OCI-LY7 (cell line): ENCODE results near the gene GPX3. TPM values are rescaled to one million over a fixed set of nuclear protein-coding genes. Genes with fewer than 3 reads are reported as not detected.

ENCODE experiments used
- BruUV-seq: library from RNA; stranded (reverse); fragments of 400-500 nt; replicated peaks from 2 replicates; lab custom pipeline; 2021; lab: Mats Ljungman, UMichigan
- CTCF ChIA-PET: fragments of 300-600 bp; sonication (Branson Sonifier 250); formaldehyde crosslinking; loops from one replicate; lab custom pipeline; 2022; ENCODE audit warnings: antibody characterized with exemption; ENCODE audit not compliant: unreplicated experiment; lab: Charles Lee
- POLR2A ChIA-PET: fragments of 300-600 bp; sonication (Branson Sonifier 250); formaldehyde crosslinking; loops from one replicate; lab custom pipeline; 2022; ENCODE audit warnings: antibody characterized with exemption; lab: Charles Lee
- DNase-seq: peaks from one replicate; pipeline ENCODE4 v3.0.0-alpha.2; 2015; ENCODE audit warnings: low spot score
- H2AFZ ChIP-seq: fragments of 200-600 bp; sonication (generic), shearing (Covaris generic); 2 replicates; pipeline ENCODE4 v1.6.1; 2014; ENCODE audit warnings: mild to moderate bottlenecking, antibody characterized with exemption, low read length, moderate library complexity
- H3K27ac ChIP-seq: fragments of 200-600 bp; sonication (generic); 2 replicates; pipeline ENCODE4 v1.5.1; 2014; ENCODE audit warnings: mixed run types, low read depth, mild to moderate bottlenecking, moderate library complexity, low read length, inconsistent platforms; ENCODE audit not compliant: poor library complexity, severe bottlenecking
- H3K36me3 ChIP-seq: fragments of 200-600 bp; sonication (generic); 2 replicates; pipeline ENCODE4 v1.6.1; 2014; ENCODE audit warnings: mild to moderate bottlenecking, antibody characterized with exemption, low read length, moderate library complexity, mixed read lengths; ENCODE audit not compliant: insufficient read depth
- H3K4me1 ChIP-seq: fragments of 200-600 bp; sonication (generic); 2 replicates; pipeline ENCODE4 v1.5.1; 2014; ENCODE audit warnings: mild to moderate bottlenecking, low read length; ENCODE audit not compliant: insufficient read depth, poor library complexity, severe bottlenecking
- H3K4me2 ChIP-seq: fragments of 200-600 bp; sonication (generic); 2 replicates; pipeline ENCODE4 v1.6.1; 2014; ENCODE audit warnings: mild to moderate bottlenecking, low read length
- H3K4me3 ChIP-seq: fragments of 200-600 bp; sonication (generic); 2 replicates; pipeline ENCODE4 v1.5.1; 2014; ENCODE audit warnings: mild to moderate bottlenecking, low read depth, low read length; ENCODE audit not compliant: poor library complexity, severe bottlenecking
- H3K79me2 ChIP-seq: fragments of 200-600 bp; sonication (generic); 2 replicates; pipeline ENCODE4 v1.6.1; 2016; ENCODE audit warnings: low read depth, mild to moderate bottlenecking, low read length, moderate library complexity, mixed read lengths; ENCODE audit not compliant: insufficient read depth
- H3K9me2 ChIP-seq: fragments of 200-600 bp; sonication (generic); 2 replicates; pipeline ENCODE4 v1.6.1; 2016; ENCODE audit warnings: mild to moderate bottlenecking, low read length, mixed read lengths; ENCODE audit not compliant: insufficient read depth
- H3K9me3 ChIP-seq: fragments of 200-600 bp; sonication (generic); 2 replicates; pipeline ENCODE4 v1.6.1; 2014; ENCODE audit warnings: mild to moderate bottlenecking, mixed run types, low read length, mixed read lengths
- H4K20me1 ChIP-seq: fragments of 200-600 bp; sonication (generic); 2 replicates; pipeline ENCODE4 v1.6.1; 2014; ENCODE audit warnings: mild to moderate bottlenecking, antibody characterized with exemption, low read length, moderate library complexity, mixed read lengths; ENCODE audit not compliant: insufficient read depth
- CTCF ChIP-seq: fragments of 200-600 bp; sonication (generic); conservative IDR thresholded peaks from 2 replicates; pipeline ENCODE4 v1.5.1; 2014; ENCODE audit warnings: mild to moderate bottlenecking, antibody characterized with exemption, low read length, moderate library complexity, mixed read lengths
- EZH2phosphoT487 ChIP-seq: fragments of 200-600 bp; sonication (generic); IDR thresholded peaks from 2 replicates; pipeline ENCODE4 v1.6.1; 2018; ENCODE audit warnings: low read depth, borderline replicate concordance, mild to moderate bottlenecking, mixed run types, antibody characterized with exemption, low read length, moderate library complexity, mixed read lengths
- intact Hi-C: fragments of 100-400 bp; cut with micrococcal nuclease; formaldehyde crosslinking; loops from one replicate; pipeline ENCODE4 v1.10.0; 2022; ENCODE audit not compliant: unreplicated experiment
- total RNA-seq, 2 experiments: library from RNA; depleted of rRNA in 1 of 2; stranded (reverse); fragments of >200 nt in 1 of 2; shearing (Covaris generic) in 1 of 2; gene quantifications; 2 replicates each; pipeline ENCODE4 v1.2.3, GENCODE V29; 2014 to 2022

Gene GPX3
- total RNA-seq, 2 experiments from 2014 or later = not detected

GRCh38 chr5:151041577-151042268, 21.3 kb downstream of the GPX3 start:
- Histone ChIP-seq H3K4me1 (no peaks in the 10 kb centered on the region), H2AFZ (no peak overlapping the region), H3K9me2 (no peaks in the 10 kb centered on the region), H3K4me3 (no peak overlapping the region), H3K27ac (no peak overlapping the region), H3K4me2 (no peak overlapping the region), H3K79me2 (no peaks in the 10 kb centered on the region), H4K20me1 (no peaks in the 10 kb centered on the region), H3K9me3 (no peaks in the 10 kb centered on the region), H3K36me3 (peaks cover 86% of the 10 kb centered on the region)
- no TSS peak for BruUV-seq
- ChIA-PET POLR2A (interaction anchor here (1.3 kb wide), 1 partner anchor 22 kb away, joined by 3 read pairs; no protein-coding TSS in a partner anchor), CTCF (no interaction called here)
- intact Hi-C loops = no loop called here
- no peak for TF ChIP-seq CTCF
- TF ChIP-seq EZH2phosphoT487 = no peak
- DNase-seq = no peak

- intact Hi-C loops = no loop called here
Measured at GRCh38 chr5:151042453-151043093, 22.2 kb downstream of the GPX3 start.

More at GRCh38 chr5:151042453-151043093, 22.2 kb downstream of the GPX3 start:
- H3K27ac ChIP-seq = no peak overlapping the region
- BruUV-seq = no TSS peak
- DNase-seq = no peak
- no peaks in the 10 kb centered on the region for H3K79me2 ChIP-seq
- peaks cover 87% of the 10 kb centered on the region for H3K36me3 ChIP-seq
- TF ChIP-seq CTCF = no peak
- no peak for TF ChIP-seq EZH2phosphoT487
- H3K9me2 ChIP-seq = no peaks in the 10 kb centered on the region
- H3K4me1 ChIP-seq = no peaks in the 10 kb centered on the region
- H2AFZ ChIP-seq = no peak overlapping the region
- CTCF ChIA-PET = no interaction called here
- no peak overlapping the region for H3K4me3 ChIP-seq
- POLR2A ChIA-PET = no interaction called here
- no peak overlapping the region for H3K4me2 ChIP-seq
- H3K9me3 ChIP-seq = no peaks in the 10 kb centered on the region
- no peaks in the 10 kb centered on the region for H4K20me1 ChIP-seq
